GM19328 (cell line): ENCODE data around the gene PTF1A.
"Not testable (repeated sequence)": the region's sequence is repeated elsewhere in the genome, so short reads cannot be mapped to it uniquely, and the experiment has no call there.

Experiments
- ATAC-seq: cut with Tn5 transposase; IDR thresholded peaks from one replicate; pipeline ENCODE4 v1.9.1; 2021; ENCODE audit warnings: mild to moderate bottlenecking, moderate library complexity; ENCODE audit not compliant: unreplicated experiment

PTF1A gene

GRCh38 chr10:23203369-23204325, 11.5 kb downstream of the PTF1A start:
- ATAC-seq = no peak

- ATAC-seq = no peak
These were observed 12.7 kb downstream of the PTF1A start for GRCh38 chr10:23204773-23205172.

GRCh38 chr10:23205972-23206642, 14.0 kb downstream of the PTF1A start:
- no peak for ATAC-seq

GRCh38 chr10:23217471-23217870, 25.4 kb downstream of the PTF1A start:
- no peak for ATAC-seq

GRCh38 chr10:23230582-23230981, 38.5 kb downstream of the PTF1A start:
- no peak for ATAC-seq

GRCh38 chr10:23238015-23238414, 45.9 kb downstream of the PTF1A start:
- ATAC-seq = no peak

GRCh38 chr10:23241779-23242178, 49.7 kb downstream of the PTF1A start:
- ATAC-seq = not testable (repeated sequence)
